HUES64 (cell line): ENCODE results near the gene LAMA3.
"Not testable (repeated sequence)": the region's sequence is repeated elsewhere in the genome, so short reads cannot be mapped to it uniquely, and the experiment has no call there.

Experiments used
- H3K27ac ChIP-seq: 2 replicates; pipeline ENCODE4 v1.7.0; 2013; ENCODE audit warnings: low read depth, low read length, inconsistent platforms
- H3K27me3 ChIP-seq: 2 replicates; pipeline ENCODE4 v1.6.1; 2013; ENCODE audit warnings: mild to moderate bottlenecking, low read length; ENCODE audit not compliant: insufficient read depth
- H3K36me3 ChIP-seq: 2 replicates; pipeline ENCODE4 v1.6.1; 2013; ENCODE audit warnings: mild to moderate bottlenecking, low read length; ENCODE audit not compliant: insufficient read depth
- H3K4me1 ChIP-seq: 2 replicates; pipeline ENCODE4 v1.6.1; 2013; ENCODE audit warnings: mild to moderate bottlenecking, low read length, moderate library complexity; ENCODE audit not compliant: insufficient read depth
- H3K4me3 ChIP-seq: 2 replicates; pipeline ENCODE4 v1.5.1; 2013; ENCODE audit warnings: mild to moderate bottlenecking, low read length, moderate library complexity
- H3K9ac ChIP-seq: 2 replicates; pipeline ENCODE4 v1.6.1; 2013; ENCODE audit warnings: mild to moderate bottlenecking, low read depth, low read length
- H3K9me3 ChIP-seq: 2 replicates; pipeline ENCODE4 v1.6.1; 2013; ENCODE audit warnings: low read depth, low read length; ENCODE audit not compliant: insufficient read depth
- WGBS: fragments of 150-250, 120-280 bp; methylation state at CpG from one replicate; pipeline ENCODE4 v1.1.7; 2013; ENCODE audit warnings: missing lambda C conversion rate; 5-methylcytosine and 5-hydroxymethylcytosine counted together

Gene LAMA3

DNA sequence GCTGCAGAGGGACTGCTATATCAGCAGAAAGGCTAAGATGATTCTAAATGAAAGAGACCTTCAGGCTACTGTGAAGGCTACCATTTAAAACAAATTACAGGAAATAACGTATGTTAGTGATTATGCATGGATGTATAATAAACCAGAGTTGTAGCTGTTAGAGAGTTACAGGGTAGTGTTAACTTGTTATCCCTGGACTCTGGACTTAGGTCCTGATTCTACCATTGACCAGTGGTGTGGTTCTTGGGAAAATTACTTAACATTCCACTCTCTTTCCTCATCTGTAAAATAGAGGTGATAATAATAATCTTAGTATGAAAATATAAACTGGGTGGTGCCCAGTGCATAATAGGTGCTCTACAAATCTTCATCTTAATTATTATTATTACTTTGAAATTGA is 22.2 kb downstream of the LAMA3 start:
- H3K4me1 ChIP-seq, result peaks cover 3% of the 10 kb centered on the region
- H3K4me3 ChIP-seq, result no peak overlapping the region
- H3K36me3 ChIP-seq, result no peaks in the 10 kb centered on the region
- no peaks in the 10 kb centered on the region for H3K27me3 ChIP-seq
- H3K27ac ChIP-seq, result no peak overlapping the region
- WGBS, result 94% methylated on average over 1 of the region's 1 CpG
- H3K9ac ChIP-seq, result no peak overlapping the region
- H3K9me3 ChIP-seq, result no peaks in the 10 kb centered on the region

DNA sequence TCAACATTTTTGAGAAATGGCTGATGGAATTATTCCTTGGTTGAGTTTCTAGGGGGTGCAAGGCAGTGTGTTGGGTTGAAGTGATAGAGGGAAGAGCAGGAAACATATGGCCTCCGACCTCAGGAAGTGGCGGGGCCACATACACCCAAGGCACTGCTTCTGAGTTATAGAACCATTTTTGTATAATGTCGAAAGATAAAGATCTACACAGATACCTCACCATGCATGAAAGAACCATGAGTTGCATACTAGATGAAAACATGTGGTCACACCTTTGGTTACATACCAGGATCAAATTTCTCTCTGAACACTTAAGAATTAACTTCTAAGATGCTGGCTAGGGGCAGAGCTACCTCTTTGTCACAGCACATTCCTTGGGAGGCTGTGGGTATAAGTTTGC is 23.2 kb downstream of the LAMA3 start:
- H3K36me3 ChIP-seq, result no peaks in the 10 kb centered on the region
- no peaks in the 10 kb centered on the region for H3K9me3 ChIP-seq
- no peaks in the 10 kb centered on the region for H3K27me3 ChIP-seq
- WGBS, result 97% methylated on average over 3 of the region's 3 CpGs
- H3K4me1 ChIP-seq, result peaks cover 10% of the 10 kb centered on the region
- no peak overlapping the region for H3K27ac ChIP-seq
- H3K9ac ChIP-seq, result no peak overlapping the region
- no peak overlapping the region for H3K4me3 ChIP-seq

DNA sequence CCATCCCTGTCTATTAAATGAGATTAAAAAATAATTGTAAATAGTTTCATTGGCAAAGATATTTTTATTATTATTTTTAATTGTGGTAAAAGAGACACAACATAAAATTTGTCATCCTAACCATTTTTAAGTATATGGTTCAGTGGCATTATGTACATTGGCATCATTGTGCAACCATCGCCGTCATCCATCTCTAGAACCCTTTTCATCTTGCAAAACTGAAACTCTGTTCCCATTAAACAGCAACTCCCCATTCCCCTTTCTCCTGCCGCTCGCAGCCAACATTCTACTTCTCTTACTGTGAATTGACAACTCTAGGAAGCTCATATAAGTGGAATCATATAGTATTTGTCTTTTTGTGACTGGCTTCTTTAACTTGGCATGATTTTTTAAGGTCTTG is 25.3 kb downstream of the LAMA3 start:
- H3K27ac ChIP-seq, result no peak overlapping the region
- no peak overlapping the region for H3K4me3 ChIP-seq
- H3K4me1 ChIP-seq, result peaks cover 10% of the 10 kb centered on the region
- no peak overlapping the region for H3K9ac ChIP-seq
- no peaks in the 10 kb centered on the region for H3K27me3 ChIP-seq
- H3K36me3 ChIP-seq, result no peaks in the 10 kb centered on the region
- 98% methylated on average over 4 of the region's 4 CpGs for WGBS
- no peaks in the 10 kb centered on the region for H3K9me3 ChIP-seq

DNA sequence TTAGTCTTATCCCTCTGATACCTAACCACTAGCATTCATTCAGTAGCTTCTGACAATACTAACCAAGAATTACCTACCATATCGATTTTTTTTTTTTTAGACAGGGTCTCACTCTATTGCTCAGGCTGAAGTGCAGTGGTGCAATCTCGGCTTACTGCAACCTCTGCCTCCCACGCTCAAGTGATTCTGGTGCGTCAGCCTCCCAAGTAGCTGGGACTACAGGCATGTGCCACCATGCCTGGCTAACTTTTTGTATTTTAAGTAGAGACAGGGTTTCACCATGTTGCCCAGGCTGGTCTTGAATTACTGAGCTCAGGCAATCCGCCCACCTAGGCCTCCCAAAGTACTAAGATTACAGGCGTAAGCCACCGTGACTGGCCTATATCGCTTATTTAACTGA is 26.8 kb downstream of the LAMA3 start:
- peaks cover 10% of the 10 kb centered on the region for H3K4me1 ChIP-seq
- not testable (repeated sequence) for H3K4me3 ChIP-seq, H3K27me3 ChIP-seq, H3K36me3 ChIP-seq, H3K9ac ChIP-seq, H3K9me3 ChIP-seq, H3K27ac ChIP-seq
- 70% methylated on average over 7 of the region's 8 CpGs for WGBS

DNA sequence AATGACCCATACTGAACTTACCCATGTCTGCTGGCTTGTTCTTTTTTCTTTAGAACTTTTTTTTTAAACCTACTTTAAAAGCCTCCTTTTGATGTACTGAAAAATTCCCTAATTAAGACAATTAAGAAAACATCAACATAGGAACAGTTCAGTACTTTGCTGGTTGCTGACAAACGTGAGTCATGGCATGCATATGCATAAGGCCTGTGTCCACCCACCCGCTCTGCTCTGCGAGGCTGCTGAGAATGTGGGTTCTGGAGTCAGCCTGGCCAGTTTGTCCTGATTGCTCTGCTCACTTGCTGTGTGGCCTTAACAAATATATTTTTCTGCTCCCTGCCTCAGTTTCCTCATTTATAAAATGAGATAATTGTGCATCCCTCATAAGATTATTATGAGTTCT is 27.3 kb downstream of the LAMA3 start:
- H3K27ac ChIP-seq, result no peak overlapping the region; the same call in 1 of the 2 replicates
- H3K4me1 ChIP-seq, result peaks cover 10% of the 10 kb centered on the region
- WGBS, result 26% methylated on average over 3 of the region's 3 CpGs

GRCh38 chr18:23716966-23717365 is 27.7 kb downstream of the LAMA3 start:
- no peak overlapping the region for H3K9ac ChIP-seq

More for the DNA sequence above, 27.3 kb downstream of the LAMA3 start:
- Histone ChIP-seq H3K27me3 (no peaks in the 10 kb centered on the region), H3K4me3 (no peak overlapping the region), H3K9me3 (no peaks in the 10 kb centered on the region), H3K36me3 (no peaks in the 10 kb centered on the region), H3K9ac (no peak overlapping the region)

DNA sequence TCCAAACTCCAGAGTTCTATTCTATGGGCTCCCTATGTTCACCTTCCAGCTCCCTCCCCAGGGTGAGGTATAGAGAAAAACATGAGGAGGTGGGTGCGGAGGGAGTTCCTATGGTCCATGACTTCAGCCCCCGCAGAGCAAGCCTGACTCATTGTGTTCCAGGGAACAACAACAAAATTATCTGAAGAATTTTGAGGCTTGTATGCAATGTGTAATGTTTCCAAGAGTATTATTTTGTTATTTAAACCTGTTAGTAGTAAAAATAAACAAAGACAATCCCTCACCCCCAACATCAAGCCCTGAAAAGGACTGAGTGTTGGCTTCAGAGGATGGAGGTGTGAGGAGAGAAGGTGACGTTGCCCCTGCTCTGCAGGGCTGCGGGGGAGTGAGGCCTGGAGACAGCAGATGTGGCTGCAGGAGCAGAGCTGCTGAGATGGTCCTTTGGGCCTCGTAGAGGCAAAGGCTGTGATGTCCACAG is 29.0 kb downstream of the LAMA3 start:
- no peak overlapping the region for H3K4me3 ChIP-seq
- 85% methylated on average over 5 of the region's 5 CpGs for whole genome bisulfite sequencing
- H3K27ac ChIP-seq, result no peak overlapping the region
- H3K27me3 ChIP-seq, result no peaks in the 10 kb centered on the region
- peaks cover 10% of the 10 kb centered on the region for H3K4me1 ChIP-seq
- no peak overlapping the region for H3K9ac ChIP-seq
- H3K36me3 ChIP-seq, result no peaks in the 10 kb centered on the region
- no peaks in the 10 kb centered on the region for H3K9me3 ChIP-seq

More at GRCh38 chr18:23716966-23717365, 27.7 kb downstream of the LAMA3 start:
- H3K4me1 ChIP-seq, result peaks cover 10% of the 10 kb centered on the region
- no peaks in the 10 kb centered on the region for H3K36me3 ChIP-seq
- no peaks in the 10 kb centered on the region for H3K27me3 ChIP-seq
- H3K4me3 ChIP-seq, result no peak overlapping the region
- no peak overlapping the region for H3K27ac ChIP-seq
- H3K9me3 ChIP-seq, result no peaks in the 10 kb centered on the region

DNA sequence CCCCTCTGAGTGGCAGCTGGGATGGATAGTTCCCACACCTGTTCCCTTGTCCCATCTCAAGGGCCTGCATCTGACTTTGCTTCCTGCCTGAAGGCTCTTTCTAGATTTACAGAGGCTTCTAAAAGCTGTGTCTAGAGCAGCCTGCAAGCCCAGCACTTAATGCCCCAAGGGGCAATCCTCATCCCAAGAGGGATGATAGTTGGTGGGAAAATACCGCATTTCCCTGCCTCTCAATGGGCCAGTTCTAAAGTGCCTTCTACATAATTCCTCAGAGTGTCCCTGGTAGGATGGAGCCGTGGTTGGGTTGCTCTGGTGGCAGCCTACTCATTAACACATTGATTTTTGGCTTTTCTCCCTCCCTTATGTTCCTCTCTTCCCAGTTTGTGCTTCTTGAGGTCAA is 29.5 kb downstream of the LAMA3 start:
- peaks cover 10% of the 10 kb centered on the region for H3K4me1 ChIP-seq
- no peak overlapping the region for H3K9ac ChIP-seq
- no peak overlapping the region for H3K27ac ChIP-seq
- no peaks in the 10 kb centered on the region for H3K27me3 ChIP-seq
- 80% methylated on average over 2 of the region's 2 CpGs for WGBS
- H3K36me3 ChIP-seq, result no peaks in the 10 kb centered on the region
- no peak overlapping the region for H3K4me3 ChIP-seq
- H3K9me3 ChIP-seq, result no peaks in the 10 kb centered on the region

DNA sequence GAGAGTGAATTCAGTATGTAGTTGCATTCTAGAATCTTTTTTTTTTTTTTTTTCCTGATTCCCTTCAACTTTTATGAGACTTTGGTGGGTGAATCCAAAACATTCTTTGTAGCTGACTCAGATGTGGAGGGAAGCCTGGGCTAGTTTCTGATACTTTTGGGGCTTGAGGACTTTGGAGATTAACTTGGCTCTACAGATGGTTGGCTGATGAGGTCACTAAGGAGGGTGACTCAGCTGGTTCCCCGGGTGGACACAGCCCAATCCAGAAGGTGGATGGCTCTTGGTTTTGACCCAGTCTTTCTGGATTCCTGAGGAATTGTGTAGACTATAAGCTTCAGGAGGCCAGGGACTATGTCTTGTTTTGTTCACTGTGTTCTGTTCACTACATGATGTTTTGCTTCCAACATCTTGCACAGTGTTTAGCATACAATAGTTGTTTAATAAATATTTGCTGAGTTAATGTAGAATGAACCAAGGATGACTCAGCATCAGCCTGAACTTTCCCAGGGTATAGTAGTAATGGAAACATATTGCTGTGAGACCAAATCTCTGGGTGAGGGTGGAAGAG is 30.5 kb downstream of the LAMA3 start:
- Histone ChIP-seq H3K4me3 (no peak overlapping the region), H3K4me1 (peaks cover 10% of the 10 kb centered on the region), H3K36me3 (no peaks in the 10 kb centered on the region), H3K27me3 (no peaks in the 10 kb centered on the region), H3K9ac (no peak overlapping the region), H3K27ac (peak overlapping the region; percentile 25), H3K9me3 (no peaks in the 10 kb centered on the region)
- 63% methylated on average over 1 of the region's 1 CpG for WGBS

GRCh38 chr18:23721696-23722480 is 32.6 kb downstream of the LAMA3 start:
- WGBS, result 72% methylated on average over 4 of the region's 4 CpGs

DNA sequence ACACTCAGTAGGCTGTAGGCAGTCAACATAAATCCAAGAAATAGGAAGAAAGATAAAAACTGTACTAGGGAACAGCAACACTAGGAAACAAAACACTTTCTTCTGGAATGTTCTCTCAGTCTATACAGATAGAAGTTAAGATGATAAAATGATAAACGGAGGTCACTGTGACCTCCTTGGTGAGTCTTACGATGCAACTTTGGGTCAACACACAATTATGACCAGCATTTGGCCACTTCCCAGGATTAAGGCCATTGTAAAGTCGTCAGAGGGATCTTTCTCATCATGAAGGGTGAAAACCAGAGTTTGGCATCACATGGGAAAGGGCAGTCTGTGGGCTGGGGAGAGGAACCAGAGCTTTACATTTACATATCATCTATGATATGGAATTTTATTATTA is 33.4 kb downstream of the LAMA3 start:
- 90% methylated on average over 3 of the region's 3 CpGs for WGBS
- H3K4me3 ChIP-seq, result no peak overlapping the region
- H3K4me1 ChIP-seq, result no peaks in the 10 kb centered on the region; the same call in 1 of the 2 replicates
- H3K27me3 ChIP-seq, result no peaks in the 10 kb centered on the region
- no peak overlapping the region for H3K9ac ChIP-seq
- no peaks in the 10 kb centered on the region for H3K9me3 ChIP-seq
- no peaks in the 10 kb centered on the region for H3K36me3 ChIP-seq
- no peak overlapping the region for H3K27ac ChIP-seq

More at GRCh38 chr18:23721696-23722480, 32.6 kb downstream of the LAMA3 start:
- Histone ChIP-seq H3K4me3 (no peak overlapping the region), H3K36me3 (no peaks in the 10 kb centered on the region), H3K9me3 (no peaks in the 10 kb centered on the region), H3K27ac (no peak overlapping the region), H3K9ac (no peak overlapping the region), H3K4me1 (peaks cover 3% of the 10 kb centered on the region), H3K27me3 (no peaks in the 10 kb centered on the region)
